H1 (cell line): ENCODE data around the gene CNOT10. TPM values are rescaled to one million over a fixed set of nuclear protein-coding genes. Genes with fewer than 3 reads are reported as not detected.
A peak's percentile ranks its signal among the peaks of the same experiment; 100 is the strongest.

ENCODE experiments used
- ASH2L ChIP-seq: fragments of 200-600, 300-600 bp; sonication (generic); IDR thresholded peaks from one replicate; pipeline ENCODE4 v1.7.1; 2017; ENCODE audit warnings: low read length
- CHD7 ChIP-seq: fragments of 300-600 bp; sonication (generic); IDR thresholded peaks from 2 replicates; pipeline ENCODE4 v1.7.1; 2012; ENCODE audit warnings: low read length, moderate library complexity, mild to moderate bottlenecking, inconsistent platforms; ENCODE audit not compliant: insufficient replicate concordance
- PHF8 ChIP-seq: fragments of 200-600 bp; sonication (generic); conservative IDR thresholded peaks from 2 replicates; pipeline ENCODE4 v1.7.1; 2012; ENCODE audit warnings: low read depth, mild to moderate bottlenecking, inconsistent platforms, low read length, moderate library complexity
- SAP30 ChIP-seq: fragments of 300-600 bp; sonication (generic); IDR thresholded peaks from 2 replicates; pipeline ENCODE4 v1.7.1; 2012; ENCODE audit warnings: low read length, moderate library complexity, mild to moderate bottlenecking, inconsistent platforms; ENCODE audit not compliant: insufficient read depth, insufficient replicate concordance
- SUZ12 ChIP-seq: fragments of 200-600 bp; sonication (generic); IDR thresholded peaks from 2 replicates; pipeline ENCODE4 v1.6.1; 2012; ENCODE audit warnings: mild to moderate bottlenecking, inconsistent platforms, low read length, moderate library complexity, mixed read lengths
- TBP ChIP-seq: IDR thresholded peaks from 2 replicates; pipeline ENCODE4 v1.6.1; 2011; ENCODE audit warnings: low read depth, low read length, improper control_type of control experiment
- polyA plus RNA-seq, 7 experiments: library from polyadenylated mRNA; depleted of rRNA in 3 of 7; stranded (reverse) in 5 of 7; unstranded in 2 of 7; fragments of >200 nt in 5 of 7; fragments of 200-250 nt in 2 of 7; gene quantifications; 1 replicate in 5 of 7; 2 replicates in 1 of 7; 4 replicates in 1 of 7; pipeline versions ENCODE4 v1.2.1 to v1.2.3, GENCODE V29; 2011 to 2013; ENCODE audit warnings: missing spikeins in 2 of 7, mixed read lengths in 2 of 7
- total RNA-seq: library from RNA; stranded (reverse); fragmentation: NEBNext Ultra II Directional; extraction: Animal tissue kit (Norgen Biotek cat#: 25700); gene quantifications from 2 replicates; pipeline ENCODE4 v1.2.1, GENCODE V29; 2021

The CNOT10 gene
- total and polyA plus RNA-seq, 2 of the 8 experiments (the other 6 are each of a cell fraction or from before 2014, with no cell fraction given): 39.9 to 55.9 TPM

GRCh38 chr3:32819551-32820348 lies 134.8 kb downstream of the CNOT10 start (continued):
- TF ChIP-seq TBP (peak; percentile 18; the same call in 1 of the 2 replicates), SAP30 (no peak), CHD7 (no peak), PHF8 (peak; percentile 29; the same call in 1 of the 2 replicates), SUZ12 (no peak), ASH2L (no peak)
